NCI-H1694 treated with DMSO at 0.1 percent for 48 hours (cell line): ENCODE measurements around the gene CCDC194.

ENCODE experiments used
- DNase-seq: peaks from one replicate; lab custom pipeline; 2025; lab: John Stamatoyannopoulos, UW

Gene CCDC194

GRCh38 chr19:17405250-17406045, 11.5 kb upstream of the CCDC194 start, which contains the start of gene BST2:
Gene BST2, minus strand, starts transcription at chr19:17405630. Its CDS starts 55 bp downstream, at chr19:17405575.
- no peak for DNase-seq

GRCh38 chr19:17404621-17405249, 10.7 kb upstream of the CCDC194 start:
- no peak for DNase-seq

- no peak for DNase-seq
These were observed 10.0 kb upstream of the CCDC194 start for GRCh38 chr19:17404015-17404414.

- DNase-seq = no peak
These were observed 9.2 kb upstream of the CCDC194 start for GRCh38 chr19:17402982-17403855.

GRCh38 chr19:17401628-17402027, 7.6 kb upstream of the CCDC194 start:
- DNase-seq = no peak

GRCh38 chr19:17398902-17399527, 5.0 kb upstream of the CCDC194 start:
- no peak for DNase-seq

- DNase-seq = no peak
These were observed 957 bp upstream of the CCDC194 start for GRCh38 chr19:17394891-17395415.

- no peak for DNase-seq
These were observed 994 bp downstream of the CCDC194 start for GRCh38 chr19:17393002-17393401.

- DNase-seq = no peak
These were observed 2.4 kb downstream of the CCDC194 start for GRCh38 chr19:17391371-17392151.

- peak; percentile 64 for DNase-seq
These were observed 3.2 kb downstream of the CCDC194 start for GRCh38 chr19:17390665-17391370.

- DNase-seq = no peak
These were observed 3.9 kb downstream of the CCDC194 start for GRCh38 chr19:17389957-17390664.

GRCh38 chr19:17389288-17389687, 4.7 kb downstream of the CCDC194 start:
- no peak for DNase-seq

GRCh38 chr19:17385878-17386611, 8.0 kb downstream of the CCDC194 start:
- peak; percentile 25 for DNase-seq

- DNase-seq = no peak
These were observed 13.4 kb downstream of the CCDC194 start for GRCh38 chr19:17380426-17381138.

GRCh38 chr19:17379221-17379631, 14.8 kb downstream of the CCDC194 start:
- no peak for DNase-seq

GRCh38 chr19:17378271-17378670, 15.7 kb downstream of the CCDC194 start:
- DNase-seq = no peak

GRCh38 chr19:17376935-17377600, 16.9 kb downstream of the CCDC194 start, which contains the start of gene PLVAP:
Gene PLVAP, minus strand, starts transcription at chr19:17377342. Its CDS starts 54 bp downstream, at chr19:17377288.
- DNase-seq = no peak
